OCI-LY3 (cell line): ENCODE results near the gene PRPF31.
"Not testable (repeated sequence)": the region's sequence is repeated elsewhere in the genome, so short reads cannot be mapped to it uniquely, and the experiment has no call there.

ENCODE experiments used
- H2AFZ ChIP-seq: fragments of 200-600, 300-600 bp; shearing (Covaris generic); 2 replicates; pipeline ENCODE4 v1.6.0; 2014; ENCODE audit warnings: antibody characterized with exemption, low read depth, low read length
- H3K27ac ChIP-seq: fragments of 200-600, 300-600 bp; sonication (generic); 2 replicates; pipeline ENCODE4 v1.5.1; 2014; ENCODE audit warnings: mild to moderate bottlenecking, low read length, moderate library complexity, mixed read lengths
- H3K27me3 ChIP-seq: fragments of 200-600, 300-600 bp; sonication (generic); 2 replicates; pipeline ENCODE4 v1.6.1; 2014; ENCODE audit warnings: low read depth, low read length, mixed read lengths
- H3K36me3 ChIP-seq: fragments of 200-600, 300-600 bp; sonication (generic); replicated peaks from 2 replicates; pipeline ENCODE3; 2014; ENCODE audit warnings: low read depth, low read length, mixed read lengths
- H3K4me1 ChIP-seq: fragments of 300-600, 200-600 bp; sonication (generic); 2 replicates; pipeline ENCODE4 v1.6.1; 2014; ENCODE audit warnings: low read length, mixed read lengths
- H3K4me2 ChIP-seq: fragments of 200-600, 300-600 bp; sonication (generic); 2 replicates; pipeline ENCODE4 v1.6.1; 2014; ENCODE audit warnings: low read length, mixed read lengths
- H3K4me3 ChIP-seq: fragments of 300-600, 200-600 bp; sonication (generic); 2 replicates; pipeline ENCODE4 v1.5.1; 2014; ENCODE audit warnings: antibody characterized with exemption, mild to moderate bottlenecking, low read length, moderate library complexity
- H3K79me2 ChIP-seq: fragments of 300-600, 200-600 bp; shearing (Covaris generic); 2 replicates; pipeline ENCODE4 v1.6.1; 2014; ENCODE audit warnings: mild to moderate bottlenecking, low read length, mixed read lengths
- H3K9ac ChIP-seq: fragments of 300-600, 200-600 bp; shearing (Covaris generic); 2 replicates; pipeline ENCODE4 v1.6.0; 2014; ENCODE audit warnings: mild to moderate bottlenecking, low read length, moderate library complexity
- H3K9me3 ChIP-seq: fragments of 200-600, 300-600 bp; shearing (Covaris generic); 2 replicates; pipeline ENCODE4 v1.6.1; 2014; ENCODE audit warnings: low read length, mixed read lengths; ENCODE audit not compliant: insufficient read depth
- H4K20me1 ChIP-seq: fragments of 200-600, 300-600 bp; sonication (generic); 2 replicates; pipeline ENCODE4 v1.6.1; 2016; ENCODE audit warnings: low read length, mixed read lengths; ENCODE audit not compliant: insufficient read depth
- EZH2phosphoT487 ChIP-seq: fragments of 200-600 bp; shearing (Covaris generic); IDR thresholded peaks from 2 replicates; pipeline ENCODE4 v1.6.1; 2018; ENCODE audit warnings: antibody characterized with exemption, mixed run types, low read depth
- TF ChIP-seq, protein P1 (sequence below): fragments of 200-600, 300-600 bp; sonication (generic); IDR thresholded peaks from 2 replicates; pipeline ENCODE4 v1.5.1; 2014; ENCODE audit warnings: antibody characterized with exemption, low read length, low read depth

The PRPF31 gene

DNA sequence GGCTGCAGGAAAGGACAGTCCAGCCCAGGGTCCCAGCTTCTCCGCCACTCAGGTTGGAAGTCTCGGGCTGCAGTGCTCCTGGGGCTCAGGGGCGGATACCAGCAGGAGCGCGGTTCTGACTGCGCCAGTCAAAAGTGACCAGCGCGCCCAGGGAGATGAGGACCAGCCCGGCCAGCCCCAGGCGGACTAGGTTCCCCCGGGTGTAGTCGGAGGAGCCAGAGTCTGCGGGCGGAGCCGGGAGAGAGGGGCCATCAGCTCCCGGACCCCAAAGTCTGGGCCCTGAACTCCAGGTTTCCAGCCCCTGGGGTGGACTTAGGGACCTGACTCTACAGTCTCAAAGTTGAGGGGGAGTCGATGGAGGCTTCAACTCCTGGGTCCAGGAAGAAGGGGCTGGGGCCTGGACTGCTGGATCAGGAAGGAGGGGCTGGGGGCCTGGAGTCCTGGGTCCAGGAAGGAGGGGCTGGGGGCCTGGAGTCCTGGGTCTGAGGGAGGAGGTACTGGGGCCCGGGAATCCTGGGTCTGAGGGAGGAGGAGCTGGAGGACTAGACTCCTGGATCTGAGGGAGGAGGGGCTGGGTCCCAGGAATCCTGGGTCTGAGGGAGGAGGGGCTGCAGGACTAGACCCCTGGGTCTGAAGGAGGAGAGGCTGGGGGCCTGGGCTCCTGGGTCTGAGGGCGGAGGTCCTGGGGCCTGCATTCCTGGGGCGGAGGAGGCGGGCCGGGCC is 20.3 kb upstream of the PRPF31 start:
- no peaks in the 10 kb centered on the region for H3K79me2 ChIP-seq
- no peak overlapping the region for H2AFZ ChIP-seq
- no peaks in the 10 kb centered on the region for H4K20me1 ChIP-seq
- H3K36me3 ChIP-seq, result no peaks in the 10 kb centered on the region
- no peak overlapping the region for H3K4me3 ChIP-seq
- no peaks in the 10 kb centered on the region for H3K9me3 ChIP-seq
- no peak overlapping the region for H3K9ac ChIP-seq
- TF ChIP-seq EZH2phosphoT487, result no peak
- TF ChIP-seq, protein P1, sequence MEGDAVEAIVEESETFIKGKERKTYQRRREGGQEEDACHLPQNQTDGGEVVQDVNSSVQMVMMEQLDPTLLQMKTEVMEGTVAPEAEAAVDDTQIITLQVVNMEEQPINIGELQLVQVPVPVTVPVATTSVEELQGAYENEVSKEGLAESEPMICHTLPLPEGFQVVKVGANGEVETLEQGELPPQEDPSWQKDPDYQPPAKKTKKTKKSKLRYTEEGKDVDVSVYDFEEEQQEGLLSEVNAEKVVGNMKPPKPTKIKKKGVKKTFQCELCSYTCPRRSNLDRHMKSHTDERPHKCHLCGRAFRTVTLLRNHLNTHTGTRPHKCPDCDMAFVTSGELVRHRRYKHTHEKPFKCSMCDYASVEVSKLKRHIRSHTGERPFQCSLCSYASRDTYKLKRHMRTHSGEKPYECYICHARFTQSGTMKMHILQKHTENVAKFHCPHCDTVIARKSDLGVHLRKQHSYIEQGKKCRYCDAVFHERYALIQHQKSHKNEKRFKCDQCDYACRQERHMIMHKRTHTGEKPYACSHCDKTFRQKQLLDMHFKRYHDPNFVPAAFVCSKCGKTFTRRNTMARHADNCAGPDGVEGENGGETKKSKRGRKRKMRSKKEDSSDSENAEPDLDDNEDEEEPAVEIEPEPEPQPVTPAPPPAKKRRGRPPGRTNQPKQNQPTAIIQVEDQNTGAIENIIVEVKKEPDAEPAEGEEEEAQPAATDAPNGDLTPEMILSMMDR, result no peak
- H3K27ac ChIP-seq, result no peak overlapping the region
- H3K27me3 ChIP-seq, result no peaks in the 10 kb centered on the region
- peaks cover 6% of the 10 kb centered on the region; the same call in 1 of the 2 replicates for H3K4me1 ChIP-seq
- H3K4me2 ChIP-seq, result no peak overlapping the region

DNA sequence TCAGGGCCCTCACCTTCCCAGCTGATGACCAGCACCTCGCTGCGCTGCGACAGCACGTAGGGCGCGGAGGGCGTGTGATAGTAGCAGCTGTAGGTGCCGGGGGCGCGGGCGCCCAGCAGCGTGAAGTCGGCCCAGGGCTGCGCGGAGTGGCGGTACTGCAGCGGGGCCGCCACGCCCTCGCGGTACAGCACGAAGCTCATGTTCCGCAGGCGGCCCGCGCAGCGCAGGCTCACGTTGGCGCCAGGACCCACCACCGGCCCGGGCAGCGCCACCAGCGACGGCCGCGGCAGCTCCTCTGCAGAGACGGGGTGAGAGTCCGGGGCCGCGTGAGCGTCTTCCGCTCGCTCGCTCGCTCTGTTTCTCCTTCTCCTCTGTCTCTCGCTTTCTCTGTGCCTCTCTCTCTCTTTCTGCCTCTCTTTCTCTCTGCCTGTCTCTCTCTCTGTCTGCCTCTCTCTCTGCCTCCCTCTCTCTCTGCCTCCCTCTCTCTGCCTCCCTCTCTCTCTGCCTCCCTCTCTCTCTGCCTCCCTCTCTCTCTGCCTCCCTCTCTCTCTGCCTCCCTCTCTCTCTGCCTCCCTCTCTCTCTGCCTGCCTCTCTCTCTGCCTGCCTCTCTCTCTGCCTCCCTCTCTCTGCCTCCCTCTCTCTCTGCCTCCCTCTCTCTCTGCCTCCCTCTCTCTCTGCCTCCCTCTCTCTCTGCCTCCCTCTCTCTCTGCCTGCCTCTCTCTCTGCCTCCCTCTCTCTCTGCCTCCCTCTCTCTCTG is 19.5 kb upstream of the PRPF31 start:
- H3K79me2 ChIP-seq, H4K20me1 ChIP-seq, H3K36me3 ChIP-seq, H3K27me3 ChIP-seq, H3K27ac ChIP-seq, H3K4me1 ChIP-seq, H3K9me3 ChIP-seq: not testable (repeated sequence)
- Histone ChIP-seq H3K4me3 (peak overlapping the region; percentile 76), H3K4me2 (peak overlapping the region; percentile 89), H2AFZ (peak overlapping the region; percentile 99), H3K9ac (peak overlapping the region; percentile 59; the same call in 1 of the 2 replicates)

DNA sequence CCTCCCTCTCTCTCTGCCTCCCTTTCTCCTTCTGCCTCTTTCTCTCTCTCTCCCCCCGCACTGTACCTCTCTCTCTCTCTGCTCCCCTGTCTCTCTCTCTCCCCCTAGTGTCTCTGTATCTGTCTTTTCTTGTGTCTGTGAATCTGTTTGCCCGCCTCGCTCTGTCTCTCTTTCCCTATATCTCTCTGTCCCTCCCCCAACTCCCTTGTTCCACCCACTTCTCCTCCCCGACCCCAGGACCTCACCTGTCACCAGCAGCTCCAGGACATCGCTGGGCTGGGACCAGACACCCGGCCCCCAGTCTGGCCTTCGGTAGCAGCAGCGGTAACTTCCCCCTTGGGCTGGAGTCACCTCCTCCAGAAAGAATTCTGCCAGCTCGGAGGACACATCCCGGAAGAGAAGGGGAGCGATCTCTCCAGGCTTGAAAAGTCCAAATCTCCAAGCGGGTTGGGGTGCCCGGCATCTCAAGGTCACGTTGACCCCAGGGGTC is 18.9 kb upstream of the PRPF31 start:
- Histone ChIP-seq H4K20me1 (no peaks in the 10 kb centered on the region), H3K4me1 (peaks cover 6% of the 10 kb centered on the region; the same call in 1 of the 2 replicates), H2AFZ (peak overlapping the region; percentile 99), H3K4me2 (peak overlapping the region; percentile 89), H3K79me2 (no peaks in the 10 kb centered on the region), H3K27me3 (no peaks in the 10 kb centered on the region), H3K9ac (peak overlapping the region; percentile 59), H3K36me3 (no peaks in the 10 kb centered on the region), H3K9me3 (no peaks in the 10 kb centered on the region), H3K27ac (no peak overlapping the region), H3K4me3 (peak overlapping the region; percentile 76)
- no peak for TF ChIP-seq EZH2phosphoT487
- TF ChIP-seq, protein P1, result peak; percentile 31

DNA sequence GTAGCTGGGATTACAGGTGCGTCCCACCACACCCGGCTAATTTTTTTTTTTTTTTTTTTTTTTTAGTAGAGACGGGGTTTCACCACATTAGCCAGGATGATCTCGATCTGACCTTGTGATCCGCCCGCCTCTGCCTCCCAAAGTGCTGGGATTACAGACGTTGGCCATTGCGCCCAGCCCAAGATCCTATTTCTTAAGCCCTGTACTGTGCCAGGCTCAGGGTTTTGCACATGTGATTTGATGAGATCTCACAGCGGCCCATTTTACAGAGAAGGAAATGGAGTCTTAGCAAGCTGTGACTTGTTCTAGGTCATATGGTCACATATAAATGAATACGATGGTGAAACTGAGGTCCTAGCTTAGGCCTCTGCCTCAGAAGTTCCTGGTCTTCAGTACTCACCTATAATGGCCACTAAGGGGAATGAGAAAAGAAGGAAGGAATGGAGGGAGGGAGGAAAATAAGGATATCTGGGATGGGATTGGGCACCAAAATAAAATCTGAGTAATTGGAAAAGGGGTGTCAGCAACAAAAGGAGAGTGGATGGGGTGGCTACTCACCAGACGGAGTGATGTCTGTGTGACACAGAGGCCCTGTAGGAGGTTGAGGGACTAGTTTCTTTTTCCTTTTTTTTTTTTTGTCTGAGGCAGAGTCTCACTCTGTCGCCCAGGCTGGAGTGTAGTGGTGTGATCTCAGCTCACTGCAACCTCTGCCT is 16.2 kb upstream of the PRPF31 start:
- Histone ChIP-seq H3K36me3 (peaks cover 1% of the 10 kb centered on the region), H3K4me1 (peaks cover 12% of the 10 kb centered on the region), H3K4me3 (no peak overlapping the region), H3K79me2 (peaks cover 17% of the 10 kb centered on the region), H3K27ac (no peak overlapping the region), H3K4me2 (no peak overlapping the region), H3K27me3 (no peaks in the 10 kb centered on the region), H3K9me3 (no peaks in the 10 kb centered on the region), H4K20me1 (no peaks in the 10 kb centered on the region), H2AFZ (no peak overlapping the region), H3K9ac (no peak overlapping the region)
- TF ChIP-seq, protein P1, result no peak
- no peak for TF ChIP-seq EZH2phosphoT487

DNA sequence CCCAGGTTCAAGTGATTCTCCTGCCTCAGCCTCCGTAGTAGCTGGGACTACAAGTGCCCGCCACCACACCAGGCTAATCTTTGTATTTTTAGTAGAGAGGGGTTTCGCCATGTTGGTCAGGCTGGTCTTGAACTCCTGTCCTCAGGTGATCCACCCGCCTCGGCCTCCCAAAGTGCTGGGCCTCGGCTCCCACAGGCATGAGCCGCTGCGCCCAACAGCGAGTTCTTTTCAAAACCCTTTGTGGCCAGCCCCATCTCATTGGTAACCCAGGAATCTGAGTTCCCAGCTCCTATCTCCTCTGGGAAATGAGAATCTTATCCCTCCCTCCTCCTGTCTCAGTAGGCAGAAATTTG is 15.7 kb upstream of the PRPF31 start:
- H3K36me3 ChIP-seq, H2AFZ ChIP-seq, H3K27me3 ChIP-seq, H3K4me2 ChIP-seq, H3K9ac ChIP-seq, H3K4me3 ChIP-seq, H3K27ac ChIP-seq, H4K20me1 ChIP-seq, H3K9me3 ChIP-seq: not testable (repeated sequence)
- peaks cover 22% of the 10 kb centered on the region for H3K79me2 ChIP-seq
- peaks cover 12% of the 10 kb centered on the region for H3K4me1 ChIP-seq
